Fibroblast of skin of scalp (primary cell): Measurements from ENCODE around the gene PSMG1. TPM values are rescaled to one million over a fixed set of nuclear protein-coding genes. Genes with fewer than 3 reads are reported as not detected.
"Not testable (repeated sequence)": the region's sequence is repeated elsewhere in the genome, so short reads cannot be mapped to it uniquely, and the experiment has no call there.

Experiments used
- DNase-seq: peaks from one replicate; pipeline ENCODE4 v3.0.0-alpha.2; 2013
- polyA plus RNA-seq, 2 experiments: library from polyadenylated mRNA; unstranded; fragments of 120-200 nt; gene quantifications; one replicate each; pipeline ENCODE4 v1.2.1, GENCODE V29; 2013; ENCODE audit not compliant: insufficient read length in 2 of 2

Gene PSMG1
- polyA plus RNA-seq (2013, experiment 1 of 2; ENCODE audit: insufficient read length), result 80.4 TPM
- polyA plus RNA-seq (2013, experiment 2 of 2; ENCODE audit: insufficient read length), result 76.4 TPM

- peak; percentile 94 for DNase-seq
These were observed at the start of gene PSMG1 for GRCh38 chr21:39183272-39184049. TSS of gene PSMG1 (minus strand) at chr21:39183451. CDS start at chr21:39183385, 66 bp downstream.

- peak; percentile 3 for DNase-seq
These were observed 49.6 kb upstream of the PSMG1 start for GRCh38 chr21:39232861-39233291.

- no peak for DNase-seq
These were observed 41.7 kb upstream of the PSMG1 start for GRCh38 chr21:39224930-39225329.

GRCh38 chr21:39221997-39222486 lies 38.8 kb upstream of the PSMG1 start:
- no peak for DNase-seq

- no peak for DNase-seq
These were observed 38.2 kb upstream of the PSMG1 start for GRCh38 chr21:39221282-39221996.

GRCh38 chr21:39220875-39221274 lies 37.6 kb upstream of the PSMG1 start:
- not testable (repeated sequence) for DNase-seq

GRCh38 chr21:39220150-39220549 lies 36.9 kb upstream of the PSMG1 start:
- DNase-seq, result no peak

- no peak for DNase-seq
These were observed 34.8 kb upstream of the PSMG1 start for GRCh38 chr21:39218082-39218409.

GRCh38 chr21:39217356-39218081 lies 34.3 kb upstream of the PSMG1 start:
- no peak for DNase-seq

- DNase-seq, result no peak
These were observed 33.0 kb upstream of the PSMG1 start for GRCh38 chr21:39216290-39216689.

- no peak for DNase-seq
These were observed 31.8 kb upstream of the PSMG1 start for GRCh38 chr21:39215078-39215477.

- DNase-seq, result no peak
These were observed 26.1 kb upstream of the PSMG1 start for GRCh38 chr21:39209334-39209688.

- peak; percentile 14 for DNase-seq
These were observed 25.5 kb upstream of the PSMG1 start for GRCh38 chr21:39208624-39209333.

GRCh38 chr21:39204134-39204533 lies 20.9 kb upstream of the PSMG1 start:
- no peak for DNase-seq

GRCh38 chr21:39198800-39199199 lies 15.5 kb upstream of the PSMG1 start:
- no peak for DNase-seq

- DNase-seq, result no peak
These were observed 14.4 kb upstream of the PSMG1 start for GRCh38 chr21:39197448-39198233.

GRCh38 chr21:39196838-39197237 lies 13.6 kb upstream of the PSMG1 start:
- DNase-seq, result no peak

- DNase-seq, result no peak
These were observed 13.1 kb upstream of the PSMG1 start for GRCh38 chr21:39196310-39196709.

GRCh38 chr21:39193380-39193779 lies 10.1 kb upstream of the PSMG1 start:
- DNase-seq, result no peak

GRCh38 chr21:39189857-39190604 lies 6.8 kb upstream of the PSMG1 start:
- peak; percentile 74 for DNase-seq
